Measurements from ENCODE around the gene SAPCD2.
"Not testable (repeated sequence)": the region's sequence is repeated elsewhere in the genome, so short reads cannot be mapped to it uniquely, and the experiment has no call there.

SAPCD2 gene

DNA sequence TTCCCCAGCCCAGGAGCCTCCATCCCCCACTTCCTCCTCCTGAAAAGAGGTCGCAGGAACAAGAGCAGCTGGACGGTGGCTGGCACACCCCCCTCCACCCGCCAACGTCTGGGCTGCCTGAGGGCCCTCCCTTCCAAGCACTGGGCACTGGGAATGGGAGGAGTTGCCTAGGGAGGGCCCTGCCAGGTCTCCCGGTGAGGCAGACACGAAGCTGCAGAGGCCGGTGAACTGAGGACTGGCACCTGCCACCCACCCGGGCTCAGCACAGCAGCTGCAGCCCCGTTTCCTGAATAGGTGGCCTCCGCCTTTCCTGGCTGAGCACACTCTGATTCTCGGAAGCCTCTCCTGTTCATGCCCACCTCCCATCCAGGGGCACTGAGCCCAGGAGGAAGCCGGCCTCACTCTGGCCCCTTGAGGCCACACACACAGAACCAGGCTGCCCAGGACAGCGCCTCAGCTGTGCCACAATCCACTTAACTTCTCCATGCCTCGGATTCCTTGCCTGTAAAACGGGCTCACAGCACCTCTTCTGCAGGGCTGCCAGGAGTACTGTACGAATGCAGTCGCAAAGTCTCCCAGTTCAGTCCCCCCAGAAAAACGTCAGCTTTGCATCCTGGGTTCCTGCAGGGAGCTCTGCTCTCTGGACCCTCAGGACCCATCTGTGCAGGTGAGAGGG, 25.7 kb downstream of the SAPCD2 start:
- DNase-seq, result no peak

DNA sequence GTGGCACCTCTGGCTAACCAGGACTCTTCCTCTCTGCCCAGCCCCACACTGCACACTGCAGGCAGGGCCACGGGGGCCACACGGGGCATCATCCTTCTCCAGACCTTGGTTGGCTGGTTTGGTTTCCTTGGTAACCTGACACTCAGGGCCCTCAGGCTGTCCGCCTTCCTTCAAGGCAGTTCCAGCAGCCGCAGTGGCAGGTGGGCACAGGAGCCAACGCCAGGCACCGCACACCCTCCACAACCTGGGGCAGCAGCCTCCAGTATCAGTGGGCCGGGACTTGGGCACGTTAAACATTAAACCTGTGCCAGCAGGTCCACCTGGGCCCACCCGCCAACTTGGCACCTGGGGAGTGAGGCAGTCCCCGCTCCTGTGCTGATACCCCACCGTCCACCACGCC, 26.3 kb downstream of the SAPCD2 start:
- no peak for DNase-seq

DNA sequence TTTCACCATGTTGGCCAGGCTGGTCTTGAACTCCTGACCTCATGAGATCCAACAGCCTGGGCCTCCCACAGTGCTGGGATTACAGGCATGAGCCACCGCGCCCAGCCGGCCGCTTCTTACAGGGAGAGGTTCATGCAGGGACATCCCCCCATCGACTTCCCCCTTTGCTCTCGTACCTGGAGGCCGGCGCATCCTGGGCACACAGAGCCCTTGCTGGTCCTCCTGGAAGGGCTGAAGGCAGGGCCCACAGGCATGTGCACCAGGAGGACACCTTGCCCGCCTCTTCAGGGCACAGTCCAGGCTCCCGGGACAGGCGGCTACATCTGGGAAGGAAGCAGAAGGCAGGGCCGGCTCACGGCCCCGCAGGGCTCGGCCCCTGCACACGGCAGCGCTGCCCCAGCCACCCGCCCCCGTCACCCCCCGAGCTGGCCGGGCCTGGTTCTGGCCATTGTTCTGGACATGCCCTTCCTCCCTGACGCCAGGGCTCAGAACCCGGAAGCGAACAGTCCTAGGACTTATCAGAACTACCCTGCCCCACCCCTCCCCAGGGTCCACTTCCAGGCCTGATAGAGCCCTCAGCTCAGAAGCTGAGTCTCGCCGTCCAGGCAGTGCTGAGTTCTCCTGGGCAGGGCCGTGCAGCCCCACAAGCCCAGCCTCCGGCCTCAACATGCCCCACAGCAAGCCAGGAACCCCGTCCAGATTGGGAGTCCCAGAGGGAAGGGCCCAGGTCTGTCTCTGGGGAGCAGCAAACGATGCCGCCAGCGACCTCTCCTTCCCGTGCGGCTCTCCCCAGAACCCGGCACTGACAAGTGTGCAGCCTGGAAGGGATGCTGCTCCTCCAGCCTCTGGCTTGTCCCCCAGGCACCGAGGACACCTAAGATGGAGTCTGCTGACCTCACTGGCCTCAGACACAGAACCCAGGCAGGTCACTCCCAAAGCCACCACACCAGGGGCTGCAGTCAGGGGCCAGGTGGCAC, 27.3 kb downstream of the SAPCD2 start:
- no peak for DNase-seq

DNA sequence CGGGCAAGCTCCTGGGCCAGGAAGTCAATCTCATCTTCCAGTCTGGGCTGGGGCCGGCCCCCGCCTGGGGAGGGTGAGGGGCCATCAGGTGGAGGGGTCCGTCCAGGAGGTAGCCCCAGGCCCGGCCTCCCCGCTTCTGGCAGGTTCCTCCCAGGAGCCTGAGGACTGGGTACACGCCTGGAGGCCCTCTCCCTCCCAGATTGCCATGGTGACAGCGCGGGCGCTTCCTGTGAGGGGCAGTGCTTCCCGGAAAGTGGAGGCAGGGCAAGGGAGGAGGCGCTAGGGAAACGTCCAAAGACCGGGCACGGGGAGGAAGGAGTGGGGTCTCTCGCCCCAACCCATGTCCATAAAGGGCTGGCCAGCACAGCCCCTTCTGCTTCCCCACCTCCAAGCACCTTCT, 29.2 kb downstream of the SAPCD2 start:
- DNase-seq, result no peak

DNA sequence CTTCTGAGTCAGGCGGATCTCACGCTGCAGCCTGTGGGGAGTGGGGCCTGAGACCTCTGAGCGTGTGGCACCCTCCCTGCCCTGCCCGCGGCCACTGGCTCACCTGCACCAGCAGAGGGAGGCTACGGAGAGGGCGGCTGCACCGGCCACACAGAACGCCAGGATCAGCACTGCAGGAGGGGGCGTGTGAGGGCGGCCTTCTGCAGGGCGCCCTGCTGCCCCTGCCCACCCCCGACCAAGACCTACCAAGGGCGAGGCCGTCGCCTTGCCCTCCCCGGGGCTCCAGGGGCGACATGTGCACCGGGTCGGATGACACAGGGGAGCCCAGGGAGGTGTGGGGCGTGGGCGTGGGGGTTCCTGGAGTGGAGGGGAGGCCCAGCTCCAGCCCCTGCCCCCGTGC, 29.8 kb downstream of the SAPCD2 start:
- DNase-seq, result no peak

DNA sequence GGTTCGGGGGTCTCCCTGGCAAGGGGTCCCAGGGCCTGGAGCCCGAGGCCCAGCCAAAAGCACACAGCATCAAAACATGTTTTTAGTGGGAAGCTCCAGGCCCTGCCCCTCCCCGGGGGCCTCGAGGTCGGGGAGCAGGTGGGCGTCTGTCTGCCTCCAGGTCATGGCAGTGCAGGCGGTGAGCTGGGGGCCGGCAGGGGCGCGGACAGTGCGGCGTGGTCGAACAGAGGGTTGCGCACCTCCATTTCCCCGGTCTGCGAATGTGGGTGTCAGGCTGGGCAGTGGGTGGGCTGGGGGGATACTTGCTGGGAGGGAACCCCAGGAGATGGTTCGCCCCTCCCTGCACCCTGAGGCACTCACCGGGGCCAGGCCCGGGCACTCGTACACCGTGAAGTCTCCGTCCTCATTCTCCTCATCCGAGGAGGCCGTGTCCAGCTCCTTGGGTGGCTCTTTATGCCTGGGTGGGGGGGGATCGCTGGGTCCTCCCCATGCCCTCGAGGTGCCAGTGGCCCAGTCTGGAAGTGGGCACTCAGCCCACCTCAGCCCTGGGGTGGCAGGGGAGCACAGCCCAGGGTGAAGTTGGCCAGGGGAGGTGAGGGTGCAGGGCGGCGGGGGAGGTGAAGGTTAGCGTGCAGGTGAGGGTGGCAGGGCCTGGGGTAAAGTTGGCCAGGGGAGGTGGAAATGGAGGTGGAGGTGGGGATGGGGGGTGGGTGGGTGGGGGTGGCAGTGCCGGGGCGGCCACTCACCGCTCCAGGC, 30.6 kb downstream of the SAPCD2 start:
- DNase-seq, result no peak

DNA sequence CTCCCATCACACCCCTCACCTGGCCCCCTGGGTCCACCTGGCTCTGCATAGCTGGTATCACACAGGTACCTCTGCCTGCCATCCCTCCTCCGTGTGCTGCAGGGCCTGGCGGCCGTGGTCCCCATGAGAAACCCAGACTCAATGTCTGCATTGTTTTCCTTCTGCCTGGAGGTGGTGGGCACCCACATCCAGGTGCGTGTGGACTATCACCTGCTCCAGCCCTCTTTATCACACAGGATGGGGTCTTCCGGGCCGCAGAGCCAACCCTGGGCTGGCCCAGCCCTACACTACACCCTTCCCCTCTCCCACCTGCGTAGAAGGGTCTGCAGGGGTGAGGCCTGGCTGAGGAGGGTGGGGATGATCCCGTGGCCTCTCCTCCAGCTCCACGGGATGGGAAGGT, 31.4 kb downstream of the SAPCD2 start:
- DNase-seq, result no peak

DNA sequence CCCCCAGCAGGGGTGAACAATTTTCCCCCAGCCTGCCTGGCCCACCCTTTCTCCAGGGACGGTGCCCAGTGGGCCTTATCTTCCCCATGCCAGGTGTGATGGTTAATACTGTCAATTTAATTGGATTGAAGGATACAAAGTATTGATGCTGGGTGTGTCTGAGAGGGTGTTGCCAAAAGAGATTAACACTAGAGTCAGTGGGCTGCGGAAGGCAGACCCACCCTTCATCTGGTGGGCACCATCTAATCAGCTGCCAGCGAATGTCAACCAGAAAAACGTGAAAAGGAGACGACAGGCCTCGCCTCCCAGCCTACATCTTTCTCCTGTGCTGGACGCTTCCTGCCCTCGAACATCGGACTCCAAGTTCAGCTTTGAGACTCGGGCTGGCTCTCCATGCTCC, 32.9 kb downstream of the SAPCD2 start:
- DNase-seq, result no peak

DNA sequence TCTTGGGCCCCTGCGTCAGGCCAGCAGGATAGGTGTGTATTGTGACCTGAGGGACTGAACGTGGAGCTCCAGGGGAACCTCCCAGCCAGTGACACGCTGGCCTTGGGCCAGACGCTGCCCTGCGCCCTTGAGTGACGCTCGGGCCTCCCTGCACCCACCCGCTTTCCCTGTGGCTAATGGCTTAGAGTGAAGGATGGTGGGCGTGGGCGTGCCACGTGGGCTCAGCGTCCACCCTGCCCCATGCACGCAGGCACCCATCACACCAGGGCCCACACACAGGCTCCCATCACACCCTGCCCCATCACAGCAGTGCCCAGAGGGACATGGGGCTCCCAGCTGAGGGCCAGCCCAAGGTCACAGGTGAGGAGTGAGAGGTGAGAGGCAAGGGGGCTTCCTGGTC, 33.3 kb downstream of the SAPCD2 start:
- no peak for DNase-seq

DNA sequence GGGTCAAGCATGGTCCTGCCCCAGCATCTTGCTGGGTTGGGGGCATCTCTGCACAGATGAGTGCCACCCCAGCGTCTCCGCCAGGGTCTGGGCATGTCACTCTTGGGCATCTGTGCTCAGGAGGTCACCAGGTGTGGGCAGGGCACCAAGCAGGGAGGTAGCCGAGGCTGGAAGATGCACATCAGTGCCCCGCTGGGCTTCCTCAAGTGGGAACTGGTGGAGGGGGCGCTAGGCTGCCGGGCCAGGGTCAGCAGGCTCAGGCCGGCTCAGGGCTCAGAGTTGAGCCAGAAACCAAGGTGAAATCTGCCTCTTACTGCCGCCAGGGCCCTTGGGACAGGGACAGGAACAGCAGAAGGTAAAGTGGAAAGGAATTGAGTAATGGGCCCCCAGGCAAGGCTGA, 34.4 kb downstream of the SAPCD2 start:
- no peak for DNase-seq

DNA sequence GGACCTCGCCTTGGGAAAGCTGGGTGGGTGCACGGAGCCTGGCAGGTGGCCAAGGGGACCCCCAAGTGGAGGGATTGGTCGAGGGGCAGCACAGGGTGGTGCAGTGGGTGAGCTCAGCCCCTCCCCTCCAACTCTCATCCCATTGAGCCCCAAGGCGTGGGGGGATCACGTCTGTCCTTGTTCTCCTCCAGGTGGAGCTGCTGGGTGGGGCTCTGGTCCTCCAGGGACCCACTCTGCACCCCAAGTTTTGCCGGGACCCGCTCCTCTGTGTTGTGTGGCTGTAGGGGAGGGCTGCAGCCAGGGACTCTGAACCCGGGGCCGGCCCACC, 34.9 kb downstream of the SAPCD2 start:
- no peak for DNase-seq

DNA sequence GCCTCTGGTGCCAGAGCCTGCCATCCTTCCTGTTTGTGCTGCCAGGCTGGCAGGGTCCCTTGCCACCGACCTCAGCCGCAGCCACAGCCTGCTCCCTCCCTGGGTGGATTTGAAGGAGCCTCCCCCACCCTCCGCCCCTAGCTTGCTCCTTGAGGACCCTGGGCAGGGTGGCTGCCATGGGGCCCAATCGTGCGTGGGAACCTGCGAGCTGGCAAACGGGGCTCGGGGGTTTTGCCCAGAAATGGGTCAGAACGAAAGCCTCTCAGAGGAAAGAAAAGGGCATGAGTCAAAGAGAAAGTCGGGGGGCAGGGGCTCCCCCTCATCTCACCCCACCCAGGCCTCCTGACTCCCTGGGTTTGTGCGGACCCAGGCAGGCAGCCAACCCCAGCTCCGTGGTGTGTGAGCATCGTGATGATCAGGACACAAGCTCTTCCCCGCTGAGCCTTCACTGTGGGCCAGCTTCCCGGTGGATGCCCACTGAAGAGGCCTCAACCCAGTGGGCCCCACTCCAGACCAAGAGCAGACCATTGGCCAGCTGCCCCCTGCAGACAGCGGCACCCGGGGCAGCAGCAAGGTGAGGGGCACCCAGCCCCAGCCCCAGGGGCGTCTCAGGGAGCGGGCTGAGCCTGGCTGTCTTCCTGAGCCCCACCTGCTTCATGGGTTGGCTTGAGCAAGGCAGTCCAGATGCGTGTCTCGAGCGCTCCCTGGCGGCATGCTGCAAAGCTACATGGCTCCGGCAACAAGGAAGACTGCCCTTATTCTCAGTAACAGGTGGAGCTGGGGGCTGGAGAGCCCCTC, 35.4 kb downstream of the SAPCD2 start:
- DNase-seq, result peak; percentile 94

DNA sequence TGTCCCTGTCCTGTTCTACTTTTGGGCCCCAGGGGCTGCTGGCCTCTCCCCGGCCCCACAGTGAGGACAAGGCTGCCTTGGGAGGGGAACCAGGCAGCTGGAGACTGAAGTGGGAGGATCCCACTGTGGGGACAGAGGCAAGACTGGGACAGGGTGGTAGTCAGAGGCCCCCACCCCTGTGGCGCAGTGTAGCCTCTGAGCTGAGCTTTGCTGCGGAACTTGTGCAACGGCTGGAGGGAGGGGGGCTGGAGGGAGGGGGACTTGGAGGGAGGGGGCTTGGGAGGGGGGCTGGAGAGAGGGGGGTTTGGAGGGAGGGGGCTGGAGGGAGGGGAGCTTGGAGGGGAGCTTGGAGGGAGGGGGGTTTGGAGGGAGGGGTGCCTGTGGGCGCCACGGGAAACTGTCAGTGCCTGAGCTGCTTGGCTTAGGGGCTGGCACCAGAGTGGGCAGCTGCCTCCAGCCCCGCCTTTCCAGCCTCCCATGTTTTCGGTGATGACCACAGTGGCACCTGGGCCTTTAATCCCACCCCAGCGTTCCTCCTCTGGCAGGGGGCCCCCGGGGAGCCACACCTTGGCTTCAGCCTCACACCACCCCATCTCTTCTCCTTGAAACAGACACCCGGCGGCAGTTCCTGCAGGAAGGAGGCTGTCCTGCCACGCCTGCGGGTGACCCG, 36.2 kb downstream of the SAPCD2 start:
- no peak for DNase-seq

DNA sequence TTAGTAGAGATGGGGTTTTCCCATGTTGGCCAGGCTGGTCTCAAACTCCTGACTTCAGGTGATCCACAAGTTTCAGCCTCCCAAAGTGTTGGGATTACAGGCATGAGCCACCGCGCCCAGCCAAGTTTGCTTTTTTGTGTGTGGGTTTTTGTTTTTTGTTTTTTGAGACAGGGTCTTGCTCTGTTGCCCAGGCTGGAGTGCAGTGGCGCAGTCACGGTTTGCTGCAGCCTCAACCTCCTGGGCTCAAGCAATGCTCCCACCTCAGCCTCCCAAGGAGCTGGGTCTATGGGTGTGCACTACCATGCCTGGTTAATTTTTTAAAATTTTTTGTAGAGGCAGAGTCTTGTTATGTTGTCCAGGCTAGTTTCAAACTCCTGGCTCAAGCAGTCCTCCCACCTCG, 36.9 kb downstream of the SAPCD2 start:
- DNase-seq, result not testable (repeated sequence)

DNA sequence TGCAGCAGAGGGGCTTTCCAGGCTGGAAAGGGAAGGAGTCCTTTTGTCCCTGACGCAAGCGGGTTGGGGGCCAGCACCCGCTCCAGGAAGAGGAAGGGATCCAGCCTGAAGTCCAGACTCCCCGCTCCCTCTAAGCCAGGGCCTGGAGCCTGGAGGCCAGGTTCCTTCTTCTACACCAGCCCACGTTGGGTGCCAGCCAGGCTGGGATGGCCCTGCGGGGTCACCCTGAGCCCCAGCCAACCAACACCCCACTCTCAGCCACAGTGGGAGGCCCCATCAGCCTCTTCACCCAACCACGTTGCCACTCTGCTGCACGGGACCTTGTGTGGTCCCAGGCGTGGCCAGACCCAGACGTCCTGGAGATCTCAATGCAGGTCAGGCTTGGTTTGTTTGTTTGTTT, 37.5 kb downstream of the SAPCD2 start:
- no peak for DNase-seq

DNA sequence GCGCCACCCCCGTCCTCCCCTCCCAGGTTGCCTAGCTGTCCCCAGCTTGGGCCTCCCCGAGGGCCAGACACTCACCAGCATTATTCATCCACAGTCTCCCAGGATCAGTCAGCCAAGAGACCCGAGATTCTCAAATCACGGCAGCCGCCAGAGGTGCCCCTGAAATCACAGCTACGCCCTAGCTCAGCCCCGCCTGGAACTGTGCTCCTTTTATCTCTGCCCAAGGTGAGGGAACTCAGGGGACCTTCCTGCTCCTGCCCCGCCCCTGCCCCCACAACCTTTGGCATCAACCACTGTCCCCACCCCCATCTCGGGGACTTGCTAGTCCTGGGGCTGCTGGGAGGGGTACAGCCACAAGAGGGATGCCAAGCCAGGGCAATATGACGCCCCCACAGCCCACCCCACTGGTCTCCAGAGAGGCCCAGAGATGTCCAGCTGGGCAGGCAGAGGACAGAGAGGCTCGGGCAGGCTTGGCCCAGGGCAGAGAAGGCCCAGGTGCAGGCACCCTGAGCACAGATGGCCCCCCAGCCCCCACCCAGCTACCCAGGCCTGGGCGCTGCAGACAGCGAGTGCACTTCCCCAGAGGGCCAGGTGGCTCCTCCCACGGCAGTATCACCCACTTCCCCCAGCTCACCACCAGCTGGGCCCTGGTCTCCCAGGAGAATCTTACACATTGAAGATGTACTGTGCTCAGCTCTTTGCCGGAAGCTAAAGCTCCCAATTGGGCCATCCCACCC, 38.3 kb downstream of the SAPCD2 start, which contains the start of gene FUT7:
FUT7 (minus strand) TSS at position 185 of the 737 bp plus-strand sequence; CDS start at position 88, 97 bp downstream.
- DNase-seq, result no peak

DNA sequence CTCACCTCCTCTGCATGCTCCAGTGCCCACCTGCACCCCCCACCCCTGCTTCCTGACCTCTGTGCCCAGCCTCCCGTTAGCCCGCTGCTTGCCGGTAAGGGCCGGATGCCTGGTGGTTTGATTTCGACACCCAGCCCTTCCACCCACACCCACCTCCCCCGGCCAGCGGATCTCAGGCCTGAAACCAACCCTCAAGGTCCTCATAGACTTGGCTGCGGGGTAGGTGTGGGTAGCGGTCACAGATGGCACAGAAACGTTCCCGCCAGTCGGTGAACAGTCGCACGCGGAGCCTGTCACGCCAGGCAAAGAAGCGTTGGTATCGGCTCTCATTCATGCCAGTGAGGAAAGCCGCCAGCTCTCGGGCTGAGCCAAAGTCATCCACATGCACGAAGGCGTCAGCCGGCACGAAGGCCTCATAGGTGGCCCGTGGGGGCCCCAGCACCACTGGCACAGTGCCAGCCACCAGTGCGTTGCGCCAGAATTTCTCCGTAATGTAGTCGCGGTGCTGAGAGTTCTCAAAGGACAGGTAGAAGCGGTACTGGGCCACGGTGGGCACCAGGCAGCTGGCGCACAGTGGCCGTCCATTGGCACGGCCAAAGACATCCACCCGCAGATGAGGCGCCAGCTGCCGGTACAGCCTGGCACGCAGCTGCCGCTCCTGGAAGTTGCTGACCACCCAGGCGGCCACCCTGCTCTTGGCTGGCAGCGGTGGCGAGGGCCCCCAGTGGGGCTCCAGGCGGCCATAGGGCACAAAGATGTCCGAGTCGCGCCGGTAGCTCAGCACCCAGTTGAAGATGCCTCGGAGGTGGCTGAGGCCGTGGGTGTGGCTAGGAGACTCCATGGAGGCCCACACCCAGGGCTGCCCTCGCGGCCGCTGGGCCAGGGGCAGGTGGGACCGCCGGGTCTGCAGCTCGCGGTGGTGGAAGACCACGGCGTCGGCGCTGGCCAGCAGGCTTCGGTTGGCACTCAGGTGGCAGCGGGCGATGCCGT, 39.5 kb downstream of the SAPCD2 start:
- DNase-seq, result no peak

DNA sequence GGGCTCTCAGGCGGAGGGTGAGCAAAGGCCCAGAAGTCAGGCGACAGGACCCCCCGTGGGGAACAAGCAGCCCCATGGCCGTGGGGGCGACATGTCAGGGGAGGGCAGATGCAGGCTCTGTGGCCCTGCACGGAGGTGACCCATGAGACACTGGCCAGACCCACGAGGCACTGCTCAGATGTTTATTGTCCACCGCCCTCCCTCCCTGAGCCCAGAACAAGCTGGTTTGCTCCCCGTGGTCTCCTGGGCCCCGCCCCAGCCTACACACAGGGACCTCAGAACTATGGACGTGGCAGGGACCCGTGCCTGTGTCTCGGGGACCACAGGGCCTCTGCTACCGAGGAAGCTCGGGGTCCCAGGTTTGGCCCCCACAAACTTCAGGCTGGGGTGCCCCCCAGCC, 40.4 kb downstream of the SAPCD2 start:
- no peak for DNase-seq

DNA sequence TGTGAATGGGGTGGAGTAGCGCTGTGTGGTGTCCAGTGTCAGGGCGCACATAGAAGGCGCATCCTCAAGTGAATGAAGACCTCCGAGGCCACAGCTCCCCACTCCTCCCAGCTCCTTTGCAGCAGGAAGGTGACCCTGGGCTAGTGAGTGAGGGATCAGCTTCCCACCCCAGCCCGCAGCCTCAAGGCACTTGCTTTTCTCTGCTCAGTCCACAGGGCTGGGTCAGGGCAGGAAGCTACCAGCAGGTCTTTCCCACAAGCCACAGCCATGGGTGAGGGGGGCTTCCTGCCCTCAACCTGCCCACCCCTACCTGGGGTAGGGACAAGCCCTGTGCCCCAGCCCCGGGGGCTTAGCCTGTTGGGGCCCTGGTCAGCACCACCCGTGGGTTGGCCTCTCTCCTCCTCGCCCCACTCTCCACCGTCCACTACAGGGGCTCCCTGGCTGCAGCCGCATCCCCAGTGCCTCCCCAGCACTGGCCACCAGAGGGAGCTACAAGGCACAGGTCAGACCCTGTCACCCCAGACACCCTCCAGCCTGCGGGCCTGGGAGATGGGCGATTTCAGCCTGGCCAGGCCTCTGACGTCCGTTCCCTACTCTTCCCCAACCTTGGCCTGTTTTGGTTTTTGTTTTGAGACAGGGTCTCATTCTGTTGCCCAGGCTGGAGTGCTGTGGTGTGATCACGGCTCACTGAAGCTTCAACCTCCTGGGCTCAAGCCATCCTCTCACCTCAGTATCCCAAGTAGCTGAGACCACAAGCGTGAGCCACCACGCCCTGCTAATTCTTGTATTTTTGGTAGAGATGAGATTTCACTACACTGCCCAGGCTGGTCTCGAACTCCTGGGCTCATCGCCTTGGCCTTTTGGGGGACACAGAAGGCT, 41.1 kb downstream of the SAPCD2 start:
- DNase-seq, result peak; percentile 87

All from eye (tissue), 1 donor.